NCI-H2171 treated with DMSO at 0.1 percent for 48 hours (cell line): ENCODE data around the gene HS6ST3.

Experiments
- DNase-seq: peaks from one replicate; lab custom pipeline; 2025; lab: John Stamatoyannopoulos, UW

The HS6ST3 gene

DNA sequence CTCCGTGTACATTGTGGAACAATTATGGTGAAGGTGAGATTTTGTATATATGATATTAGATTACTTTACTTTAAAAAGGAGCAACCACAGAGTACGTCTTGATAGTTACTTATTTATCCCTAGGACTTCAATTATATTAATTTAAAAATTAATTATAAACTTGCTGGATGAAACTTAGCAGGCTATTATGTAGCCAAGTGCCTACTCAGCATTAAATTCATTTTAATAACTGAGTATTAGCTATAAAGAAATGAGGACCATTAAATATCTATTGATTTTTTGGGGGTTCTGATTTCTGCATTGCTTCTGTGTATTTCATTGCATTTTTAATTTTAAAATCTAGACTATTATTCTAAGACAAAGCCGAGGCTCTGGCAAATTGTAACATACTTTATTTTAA, 109.4 kb downstream of the HS6ST3 start:
- DNase-seq = no peak

DNA sequence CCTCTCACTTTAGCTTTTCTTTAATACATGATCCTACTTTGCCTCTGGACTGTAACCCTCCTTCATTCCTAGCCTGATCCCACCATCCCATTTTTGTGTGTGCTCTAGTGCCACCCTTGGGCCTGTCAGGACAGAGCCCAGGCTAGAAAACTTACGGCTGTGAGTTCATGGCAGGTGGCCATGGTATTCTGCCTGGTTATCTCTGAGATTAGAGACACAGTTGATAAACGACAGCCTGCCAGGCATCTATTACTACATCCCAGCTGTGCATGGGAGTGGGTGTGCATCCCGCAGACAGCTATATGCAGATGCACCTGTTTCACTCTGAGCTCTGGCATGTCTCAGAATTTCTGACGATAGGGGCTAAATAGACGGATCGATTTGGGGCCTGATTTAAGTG, 110.9 kb downstream of the HS6ST3 start:
- DNase-seq = peak; percentile 68

DNA sequence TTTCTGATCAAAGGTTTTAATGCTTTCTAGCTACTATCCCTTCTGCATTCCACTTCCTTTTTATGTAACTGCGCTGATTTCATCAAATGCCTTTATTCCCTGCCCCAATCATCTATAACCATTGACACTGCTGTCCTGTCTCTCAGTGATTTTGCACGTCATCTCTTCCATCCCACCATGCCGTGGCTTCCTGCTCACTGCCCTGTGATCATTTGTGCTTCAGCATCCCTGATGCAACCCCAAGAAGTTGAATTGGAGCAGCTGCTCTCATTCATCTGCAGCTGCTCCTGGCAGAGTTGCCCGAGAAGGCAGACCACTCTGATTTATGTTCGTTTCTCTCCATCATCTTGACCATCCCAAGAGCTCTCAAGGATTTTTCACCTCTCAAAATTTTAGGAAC, 112.4 kb downstream of the HS6ST3 start:
- no peak for DNase-seq

DNA sequence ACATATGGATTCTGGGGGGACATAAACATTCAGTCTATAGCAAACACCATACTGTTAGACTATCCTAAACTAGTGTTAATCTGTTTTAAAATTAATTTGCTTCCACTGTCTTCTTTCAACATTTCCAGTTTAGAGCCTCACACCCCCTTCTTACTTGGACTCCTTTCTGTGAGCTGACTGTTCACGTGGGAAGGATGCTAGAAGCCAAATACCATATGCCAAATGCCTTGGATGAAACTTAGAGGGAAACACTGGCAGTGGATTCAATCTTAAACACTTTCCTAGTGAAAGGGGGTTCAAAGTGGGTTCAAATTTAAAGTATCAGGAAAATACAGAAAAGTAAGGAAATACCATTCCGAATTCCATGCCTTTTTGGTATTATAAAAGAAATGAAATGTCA, 113.6 kb downstream of the HS6ST3 start:
- DNase-seq = no peak

DNA sequence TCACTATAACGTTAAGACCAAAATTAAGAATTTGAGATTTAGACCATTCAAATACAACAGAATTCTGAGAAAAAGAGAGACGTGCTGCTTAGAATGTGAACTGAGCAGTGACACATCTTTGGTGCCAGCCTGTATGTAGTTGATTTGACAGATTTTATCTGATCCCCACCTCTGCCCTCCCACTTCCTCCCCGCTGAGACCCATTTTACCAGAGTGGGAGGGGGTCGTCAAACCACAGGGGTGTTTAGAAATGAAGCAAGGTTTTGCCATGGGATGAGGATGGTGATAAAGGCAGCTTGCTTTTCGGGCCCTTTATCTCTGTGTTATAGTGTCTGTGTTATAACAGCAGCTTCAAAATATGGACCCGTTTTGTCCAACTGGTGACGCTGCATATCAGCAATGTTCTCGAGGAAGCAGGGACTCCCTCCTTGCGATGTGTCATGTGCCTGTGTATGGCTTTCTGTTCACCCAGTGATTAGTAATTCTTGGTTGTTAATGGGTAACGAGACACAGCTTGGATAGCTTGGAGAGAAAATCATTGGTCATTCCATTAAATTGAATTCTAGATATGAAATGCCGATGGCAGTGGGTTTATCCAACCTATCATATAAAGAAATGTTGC, 125.0 kb downstream of the HS6ST3 start:
- DNase-seq = no peak

DNA sequence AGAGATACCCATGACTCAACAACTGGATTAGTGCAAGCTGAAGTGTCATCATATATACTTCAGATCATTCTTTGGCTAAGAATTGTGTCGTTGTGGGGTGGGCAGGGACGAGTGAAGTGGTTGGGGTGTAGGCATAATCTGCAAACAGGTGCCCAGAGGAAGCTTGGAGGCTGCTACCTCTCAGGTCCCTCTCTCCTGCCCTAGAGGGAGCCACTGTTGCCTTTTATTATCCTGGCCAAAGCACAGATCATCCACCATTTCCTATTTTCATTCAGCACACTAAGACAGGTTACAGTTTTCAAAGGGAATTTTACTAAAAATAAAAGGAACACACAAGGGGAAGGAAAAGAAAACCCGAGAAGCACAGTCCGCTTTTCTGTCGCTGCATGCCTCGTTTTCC, 126.6 kb downstream of the HS6ST3 start:
- DNase-seq = no peak

DNA sequence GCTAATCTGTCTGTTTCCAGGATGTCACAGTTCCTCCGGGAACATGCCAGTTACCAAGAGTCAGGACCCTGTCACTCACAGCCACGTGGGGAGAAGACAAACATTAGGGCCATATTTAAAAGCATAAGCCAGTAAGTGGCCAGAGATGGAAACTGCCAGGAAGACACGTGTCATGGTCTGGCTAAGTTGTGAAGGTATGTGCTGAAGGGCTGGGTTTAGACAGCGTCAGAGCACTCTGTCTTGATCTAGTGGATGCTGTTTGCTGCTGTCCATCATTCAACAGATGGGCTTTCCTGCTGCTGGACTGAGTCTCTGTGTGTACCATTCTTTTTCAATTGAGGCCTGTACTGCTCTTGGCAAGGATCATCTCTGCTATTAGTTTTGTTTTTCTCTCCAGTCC, 128.6 kb downstream of the HS6ST3 start:
- no peak for DNase-seq

DNA sequence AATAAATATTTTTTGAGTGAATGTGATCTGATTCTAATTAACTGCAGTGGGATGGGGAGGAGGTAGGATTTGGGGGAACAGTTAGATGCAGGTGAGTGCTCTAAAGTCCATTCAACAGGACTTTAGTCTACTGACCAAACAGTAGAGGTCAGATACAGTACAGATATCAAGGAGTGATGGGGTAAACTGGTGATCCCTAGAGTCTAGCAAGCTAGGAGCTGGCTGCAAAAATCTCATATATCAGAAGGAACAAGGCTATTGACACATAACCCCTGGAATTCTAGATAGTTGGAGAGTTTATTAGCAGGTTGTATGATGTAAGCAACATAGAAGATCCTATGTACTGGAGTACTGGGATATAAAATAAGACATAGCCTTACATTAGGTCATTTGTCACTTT, 131.6 kb downstream of the HS6ST3 start:
- DNase-seq = no peak

DNA sequence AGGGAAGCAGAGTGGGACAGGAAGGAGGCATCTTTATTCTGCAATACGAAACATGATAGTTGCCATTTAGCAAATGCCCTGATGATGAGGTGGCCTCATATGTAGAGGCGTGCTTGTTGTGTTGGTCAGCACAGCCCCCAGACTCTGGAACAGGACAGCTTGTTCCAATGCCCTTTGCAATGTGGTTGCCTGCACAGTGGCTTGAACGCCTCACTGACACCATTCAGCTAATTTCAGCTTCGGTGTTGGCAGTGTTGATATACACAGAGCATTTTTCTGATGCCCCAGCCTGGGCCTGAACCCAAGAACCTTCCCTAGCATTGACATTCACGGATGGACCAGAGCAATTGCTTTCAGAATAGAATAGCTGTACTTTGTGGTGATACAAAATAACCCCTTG, 133.3 kb downstream of the HS6ST3 start:
- no peak for DNase-seq

DNA sequence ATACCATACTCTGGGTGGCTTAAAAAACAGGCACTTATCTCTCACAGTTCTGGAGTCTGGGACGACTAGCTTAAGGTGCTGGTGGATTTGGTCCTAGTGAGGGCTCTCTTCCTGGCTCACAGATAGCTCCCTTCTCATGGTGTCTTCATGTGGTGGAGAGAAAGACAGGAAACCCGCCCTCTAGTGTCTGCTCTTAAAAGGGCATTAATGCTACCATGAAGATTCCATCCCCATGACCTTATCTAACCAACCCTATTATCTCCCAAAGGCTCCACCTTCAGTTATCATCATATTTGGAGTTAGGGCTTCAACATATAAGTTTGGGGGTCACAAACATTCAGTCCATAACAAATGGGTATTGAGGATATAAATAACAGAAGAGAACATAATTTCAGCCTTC, 139.4 kb downstream of the HS6ST3 start:
- no peak for DNase-seq

DNA sequence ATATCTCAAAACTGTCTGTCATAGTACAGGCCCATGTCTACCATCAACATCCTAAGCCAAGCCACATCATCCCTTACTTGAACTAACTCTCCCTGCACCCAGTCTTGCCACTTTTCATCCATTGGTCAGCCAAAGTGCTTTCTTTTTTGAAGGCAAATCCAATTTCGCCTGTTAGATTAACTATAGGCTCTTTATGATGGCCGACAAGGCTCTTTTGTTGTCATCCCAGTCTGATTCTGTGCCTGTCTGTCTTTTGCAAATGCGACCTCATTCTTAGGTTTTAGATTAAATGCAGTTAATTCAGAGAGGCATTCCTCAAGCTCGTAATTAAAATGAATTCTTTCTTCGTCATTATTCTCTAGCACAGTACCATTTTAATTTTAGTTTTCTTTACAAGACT, 148.3 kb downstream of the HS6ST3 start:
- no peak for DNase-seq

DNA sequence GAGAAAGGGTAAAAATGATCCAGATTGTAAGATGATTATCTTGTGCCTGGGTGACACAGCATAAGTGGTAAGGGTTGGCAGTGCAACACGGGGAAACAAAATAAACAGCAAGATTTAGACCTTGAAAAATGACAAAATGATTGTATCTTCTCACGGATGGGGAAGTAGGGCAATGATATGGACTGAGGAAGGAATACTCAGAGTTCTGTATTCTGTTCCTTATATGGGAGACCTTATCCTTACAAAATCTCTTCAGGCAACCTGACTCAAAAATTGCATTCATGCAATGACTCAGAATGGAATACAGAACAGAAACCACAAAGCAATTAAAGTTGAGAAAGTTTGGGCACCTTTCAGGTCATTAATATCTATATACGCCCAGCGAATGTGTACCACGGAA, 149.0 kb downstream of the HS6ST3 start:
- no peak for DNase-seq

DNA sequence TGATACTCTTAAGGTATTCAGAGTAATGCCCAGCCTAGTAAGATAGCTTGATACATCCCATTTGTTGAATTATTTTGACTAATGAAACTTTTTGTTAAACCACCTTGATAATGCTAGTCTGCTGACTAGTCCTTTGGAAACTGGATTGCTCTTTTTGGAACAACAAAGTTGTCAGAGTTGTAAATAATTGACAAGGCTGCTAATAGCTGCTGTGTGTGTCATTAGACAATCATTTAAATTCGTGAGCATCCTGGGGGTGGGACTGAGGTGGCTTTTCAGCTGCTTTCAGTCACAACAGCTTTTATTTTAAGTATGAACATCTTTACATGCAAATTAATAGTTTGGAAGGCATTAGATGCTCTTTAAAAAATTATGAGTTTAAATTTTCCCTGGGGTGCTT, 153.5 kb downstream of the HS6ST3 start:
- DNase-seq = no peak

DNA sequence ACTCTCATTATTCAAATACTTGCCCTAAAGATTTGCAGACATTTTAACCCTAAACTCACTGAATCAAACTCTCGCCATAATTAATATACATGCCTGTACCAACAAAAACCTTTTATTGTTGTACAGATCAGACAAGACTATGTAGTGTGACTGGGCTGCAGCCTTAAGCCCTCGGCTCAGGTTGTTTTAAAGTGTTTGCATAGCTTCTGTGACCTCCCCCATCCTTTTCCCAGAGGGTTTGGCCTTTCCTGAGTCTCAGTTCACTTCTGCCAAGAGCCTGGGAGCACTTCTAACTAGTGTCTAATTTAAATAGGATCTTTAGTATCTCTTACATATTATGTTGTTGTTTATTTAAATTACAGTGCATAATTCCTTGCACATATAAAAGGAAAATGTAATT, 158.2 kb downstream of the HS6ST3 start:
- DNase-seq = no peak

DNA sequence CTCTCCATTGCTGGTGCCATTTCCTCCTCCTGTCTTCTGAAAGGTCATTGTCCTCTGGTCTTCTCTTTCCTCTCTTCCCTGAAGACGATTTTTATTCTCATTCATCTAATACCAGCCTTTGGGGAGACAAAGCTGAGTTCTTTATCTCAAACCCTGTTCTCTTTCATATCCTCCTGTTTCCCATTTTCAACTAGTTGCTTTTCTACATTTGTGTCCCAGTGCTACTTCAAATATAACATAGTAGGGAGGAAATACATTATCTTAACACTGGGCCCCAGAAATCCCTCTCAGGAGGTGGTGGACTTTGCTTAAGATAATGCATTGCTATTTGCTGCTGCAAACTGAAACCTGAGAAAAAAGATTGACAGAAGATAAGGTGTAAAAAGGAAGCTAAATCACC, 159.1 kb downstream of the HS6ST3 start:
- no peak for DNase-seq

DNA sequence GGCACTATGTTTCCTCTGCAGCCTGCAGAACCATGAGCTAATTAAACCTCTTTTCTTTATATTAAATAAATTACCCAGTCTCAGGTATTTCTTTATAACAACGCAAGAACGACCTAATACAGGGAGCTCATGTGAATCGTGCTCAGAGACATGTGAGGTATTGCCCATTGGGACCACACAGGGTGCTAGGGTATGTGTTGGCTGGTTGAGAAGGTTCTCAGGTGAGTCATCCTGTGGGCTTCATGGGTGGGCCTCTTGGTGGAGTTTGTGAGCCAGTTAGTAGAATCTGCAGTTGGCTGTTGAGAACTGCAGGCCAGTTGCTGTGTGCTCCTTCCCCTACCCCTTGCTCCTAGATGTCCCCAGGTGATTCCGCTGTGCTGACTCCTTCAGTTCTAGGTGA, 163.0 kb downstream of the HS6ST3 start:
- DNase-seq = no peak

DNA sequence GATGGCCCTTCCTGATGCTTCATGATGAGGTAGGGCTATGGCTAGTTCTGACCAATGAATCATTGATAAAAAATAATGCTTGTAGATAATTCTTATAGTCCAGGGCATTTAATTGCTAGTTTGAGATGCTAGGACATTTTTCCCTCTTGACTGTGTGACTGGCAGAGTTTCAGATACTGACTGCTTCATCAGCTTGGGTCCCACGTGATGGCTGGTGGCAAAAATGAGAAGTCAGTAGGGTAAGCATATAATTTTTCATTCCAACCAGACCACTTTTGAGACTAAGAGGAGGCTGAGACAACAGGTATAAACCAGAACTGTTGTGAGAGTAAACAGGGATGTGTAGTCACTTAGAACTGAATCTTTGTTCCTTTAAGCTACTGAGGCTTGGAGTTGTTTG, 183.3 kb downstream of the HS6ST3 start:
- no peak for DNase-seq

DNA sequence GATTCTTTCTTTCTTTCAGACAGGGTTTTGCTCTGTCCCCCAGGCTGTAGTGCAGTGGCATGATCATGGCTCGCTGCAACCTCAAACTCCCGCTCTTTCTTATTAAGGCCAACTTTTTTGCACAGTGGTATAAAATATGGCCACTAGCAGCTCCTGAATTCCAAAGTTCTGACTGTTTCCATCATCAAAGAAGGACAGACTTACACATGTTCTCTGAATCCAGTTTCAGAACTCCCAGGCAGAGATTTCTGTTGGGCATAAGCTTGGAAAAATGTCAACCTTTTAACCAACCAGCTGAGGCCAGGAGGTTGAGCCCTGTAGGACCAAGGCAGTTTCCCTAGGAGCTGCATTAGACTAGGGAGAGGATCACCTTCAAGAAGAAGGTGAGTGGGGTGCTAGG, 184.1 kb downstream of the HS6ST3 start:
- no peak for DNase-seq

DNA sequence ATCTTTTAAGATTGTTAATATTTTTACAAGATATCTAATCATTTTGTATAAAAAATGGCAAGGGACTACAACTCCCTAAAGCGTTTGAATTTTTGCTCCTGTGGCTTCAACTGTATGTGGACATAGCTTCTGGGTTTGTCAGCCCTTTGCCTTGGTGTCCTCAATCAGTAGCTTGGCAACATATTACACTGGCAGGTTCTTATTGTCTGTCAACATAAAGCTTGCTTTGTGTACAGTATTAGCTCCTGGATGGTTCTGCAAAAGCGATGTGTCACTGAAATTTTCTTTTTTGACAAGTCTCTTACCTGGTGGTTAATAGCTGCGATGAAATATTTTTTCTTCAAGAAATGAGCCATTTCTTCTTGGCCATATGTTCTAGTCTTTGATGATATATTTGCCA, 190.0 kb downstream of the HS6ST3 start:
- no peak for DNase-seq

DNA sequence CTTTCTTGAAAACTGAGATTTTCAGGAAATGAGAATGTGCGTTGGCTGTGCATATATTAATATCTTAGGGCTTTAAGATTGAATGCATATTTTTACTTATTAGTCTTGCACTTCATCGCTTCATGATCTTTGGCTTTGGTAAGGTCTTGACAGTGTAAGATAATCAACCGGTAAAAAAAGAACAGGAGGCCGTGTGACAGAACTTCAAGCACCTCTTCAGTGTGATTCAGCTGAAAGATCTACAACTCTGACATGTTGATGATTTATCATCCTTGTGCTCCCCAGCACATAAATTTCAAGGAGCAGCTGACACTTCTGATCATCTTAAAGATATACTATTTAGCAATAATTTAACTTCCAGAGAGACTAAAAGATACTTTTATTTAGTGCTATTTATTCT, 195.1 kb downstream of the HS6ST3 start:
- DNase-seq = no peak

DNA sequence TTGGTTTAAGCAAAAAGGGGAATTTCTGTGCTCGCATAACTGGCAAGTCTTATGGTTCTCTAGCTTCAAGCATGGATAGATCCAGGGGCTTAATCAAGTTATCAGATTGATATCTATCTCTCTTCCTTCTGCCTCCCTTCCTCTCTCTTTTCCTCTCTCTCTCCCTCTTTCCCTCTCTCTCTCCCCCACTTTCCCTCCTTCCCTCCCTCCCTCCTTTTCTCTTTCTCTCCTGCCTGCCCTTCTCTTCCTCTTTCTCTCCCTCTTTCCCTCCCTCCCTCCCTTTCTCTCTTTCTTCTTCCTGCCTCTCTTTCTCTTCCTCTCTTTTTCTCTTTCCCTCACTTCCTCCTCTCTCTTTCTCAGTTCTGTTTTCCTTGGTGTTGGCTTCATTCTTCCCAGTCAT, 195.8 kb downstream of the HS6ST3 start:
- DNase-seq = no peak

DNA sequence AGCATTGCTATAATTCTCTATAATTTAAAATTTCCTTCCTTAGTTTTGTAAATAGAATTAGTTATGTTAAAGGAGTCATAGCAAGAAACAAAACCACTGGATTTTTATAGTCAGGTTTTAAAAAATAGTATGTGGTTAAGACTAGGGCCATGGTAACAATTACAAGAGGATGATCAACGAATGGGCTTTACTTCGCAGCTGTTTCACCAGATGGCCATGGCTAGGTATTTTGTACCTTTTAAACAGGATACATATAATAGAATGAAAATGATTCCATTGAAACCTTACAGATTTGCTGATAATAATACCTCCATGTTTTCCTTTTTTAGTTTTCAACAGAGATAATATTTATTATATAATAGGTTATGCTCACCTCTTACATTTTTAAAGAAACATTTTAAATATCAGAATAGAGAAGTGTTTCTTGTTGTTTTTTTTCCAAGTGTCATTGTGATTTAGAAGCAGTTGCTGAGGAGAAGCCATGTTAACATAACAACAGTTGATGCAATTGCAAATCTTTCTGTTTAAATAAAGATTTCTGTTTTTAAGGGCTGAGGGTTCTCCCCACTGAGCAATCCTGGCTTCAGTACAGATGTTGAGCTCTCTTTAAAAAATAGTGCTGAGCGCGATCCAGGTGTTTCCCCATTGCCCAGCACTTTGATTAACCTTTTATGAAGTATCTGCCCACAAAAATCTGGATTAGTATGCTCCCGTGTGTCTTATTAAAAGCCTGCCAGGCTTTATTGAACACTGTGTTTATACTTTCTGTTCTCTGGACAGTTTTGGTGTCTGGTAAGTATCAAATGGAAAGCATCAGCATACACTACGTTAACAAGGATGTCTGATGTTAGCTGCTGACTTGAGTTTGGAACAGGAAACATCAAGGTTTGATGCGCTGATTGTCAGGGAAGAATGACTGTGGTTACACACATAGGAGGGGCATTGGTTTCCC, 205.3 kb downstream of the HS6ST3 start:
- DNase-seq = peak; percentile 52

DNA sequence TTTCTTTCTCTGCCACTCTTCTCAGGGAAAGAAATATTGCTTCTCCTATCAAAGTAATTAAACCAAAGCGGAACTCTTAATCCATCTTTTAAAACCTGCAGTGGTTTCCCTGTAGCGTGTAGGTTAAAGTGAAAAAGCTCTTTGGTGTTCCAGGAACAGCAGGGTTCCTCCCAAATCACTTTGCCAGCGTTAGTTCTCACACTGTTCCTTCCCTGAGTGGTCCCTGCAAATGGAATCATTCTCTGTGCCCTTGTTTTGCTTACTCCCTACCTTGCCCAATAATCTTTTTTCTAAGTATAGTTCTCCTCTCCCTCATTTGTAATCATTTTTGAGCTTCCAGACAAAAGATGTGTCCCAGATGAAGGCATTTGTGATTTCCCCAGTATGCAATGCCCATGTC, 207.5 kb downstream of the HS6ST3 start:
- no peak for DNase-seq

DNA sequence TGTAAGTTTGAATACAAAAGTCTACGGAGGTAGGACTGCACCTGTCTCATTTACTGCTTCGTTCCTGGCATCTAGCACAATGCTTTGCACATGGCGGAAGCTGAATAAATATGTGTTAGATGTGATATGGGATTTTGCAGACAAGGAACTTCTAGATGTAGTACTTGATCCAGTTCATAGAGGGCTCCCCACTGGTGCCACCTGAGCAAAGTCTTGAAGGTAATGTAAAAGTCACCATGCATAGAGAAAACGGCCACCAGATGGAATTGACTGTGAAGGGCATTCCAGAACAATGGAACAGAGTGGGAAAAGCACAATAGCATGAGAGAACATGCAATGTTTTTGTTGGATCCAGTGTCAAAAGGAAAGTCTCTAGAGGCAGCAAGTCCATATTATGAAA, 209.3 kb downstream of the HS6ST3 start:
- DNase-seq = no peak
